GM19455 (cell line): ENCODE data around the gene NBAS.

Source experiments
- ATAC-seq: cut with Tn5 transposase; IDR thresholded peaks from one replicate; pipeline ENCODE4 v1.9.1; 2021; ENCODE audit not compliant: unreplicated experiment

Gene NBAS

GRCh38 chr2:15560988-15561573, at the start of gene NBAS:
Gene NBAS, minus strand, starts transcription at chr2:15561334. Its CDS starts 30 bp downstream, at chr2:15561304.
- peak; percentile 88 for ATAC-seq

GRCh38 chr2:15610430-15610952, 49.4 kb upstream of the NBAS start:
- ATAC-seq = no peak

- ATAC-seq = no peak
These were observed 48.4 kb upstream of the NBAS start for GRCh38 chr2:15609341-15610042.

GRCh38 chr2:15608392-15608761, 47.2 kb upstream of the NBAS start:
- no peak for ATAC-seq

- ATAC-seq = no peak
These were observed 46.7 kb upstream of the NBAS start for GRCh38 chr2:15607709-15608391.

- ATAC-seq = no peak
These were observed 45.6 kb upstream of the NBAS start for GRCh38 chr2:15606481-15607441.

GRCh38 chr2:15605721-15606120, 44.6 kb upstream of the NBAS start:
- no peak for ATAC-seq

GRCh38 chr2:15603948-15604347, 42.8 kb upstream of the NBAS start:
- ATAC-seq = no peak

GRCh38 chr2:15603044-15603765, 42.1 kb upstream of the NBAS start:
- no peak for ATAC-seq

- no peak for ATAC-seq
These were observed 41.3 kb upstream of the NBAS start for GRCh38 chr2:15602393-15602792.

GRCh38 chr2:15601681-15602080, 40.5 kb upstream of the NBAS start:
- ATAC-seq = no peak

- no peak for ATAC-seq
These were observed 38.9 kb upstream of the NBAS start for GRCh38 chr2:15599994-15600393.

GRCh38 chr2:15596968-15597367, 35.8 kb upstream of the NBAS start:
- no peak for ATAC-seq

- no peak for ATAC-seq
These were observed 35.2 kb upstream of the NBAS start for GRCh38 chr2:15596350-15596749.

- no peak for ATAC-seq
These were observed 34.8 kb upstream of the NBAS start for GRCh38 chr2:15595936-15596335.

GRCh38 chr2:15595342-15595905, 34.3 kb upstream of the NBAS start:
- ATAC-seq = no peak

- ATAC-seq = no peak
These were observed 33.4 kb upstream of the NBAS start for GRCh38 chr2:15594291-15595256.

- no peak for ATAC-seq
These were observed 32.2 kb upstream of the NBAS start for GRCh38 chr2:15593327-15593705.
